Measurements from ENCODE around the gene ZBTB7C.

Gene ZBTB7C

GRCh38 chr18:48077291-48077690 lies 331.9 kb downstream of the ZBTB7C start:
- Histone ChIP-seq H3K36me3 (no peaks in the 10 kb centered on the region), H3K9me3 (no peaks in the 10 kb centered on the region), H3K27me3 (peaks cover 22% of the 10 kb centered on the region), H3K27ac (no peak overlapping the region), H3K4me3 (ENCODE audit: low read depth in 1 of 2, low read length in 1 of 2) (no peak overlapping the region), H3K4me1 (ENCODE audit: control insufficient read depth in 1 of 2, insufficient read depth in 1 of 2, low read depth in 1 of 2, low read length in 1 of 2) (no peaks in the 10 kb centered on the region)
- TF ChIP-seq CTCF (IDR thresholded peaks at IDR 0.05) = no peak

- no peak for TF ChIP-seq CTCF (IDR thresholded peaks at IDR 0.05)
- no peaks in the 10 kb centered on the region for H3K36me3 ChIP-seq
- H3K27ac ChIP-seq = no peak overlapping the region
Observed at GRCh38 chr18:48076461-48076860, 332.7 kb downstream of the ZBTB7C start.

GRCh38 chr18:48075707-48076093 lies 333.5 kb downstream of the ZBTB7C start:
- no peak overlapping the region for H3K4me3 ChIP-seq (ENCODE audit: low read depth in 1 of 2, low read length in 1 of 2)
- no peaks in the 10 kb centered on the region for H3K36me3 ChIP-seq
- no peak overlapping the region for H3K27ac ChIP-seq
- no peaks in the 10 kb centered on the region for H3K9me3 ChIP-seq
- H3K4me1 ChIP-seq (ENCODE audit: control insufficient read depth in 1 of 2, insufficient read depth in 1 of 2, low read depth in 1 of 2, low read length in 1 of 2) = no peaks in the 10 kb centered on the region
- no peak for TF ChIP-seq CTCF (IDR thresholded peaks at IDR 0.05)
- peaks cover 26% of the 10 kb centered on the region for H3K27me3 ChIP-seq

More at GRCh38 chr18:48076461-48076860, 332.7 kb downstream of the ZBTB7C start:
- Histone ChIP-seq H3K27me3 (peaks cover 26% of the 10 kb centered on the region), H3K4me3 (ENCODE audit: low read depth in 1 of 2, low read length in 1 of 2) (no peak overlapping the region), H3K9me3 (no peaks in the 10 kb centered on the region), H3K4me1 (ENCODE audit: control insufficient read depth in 1 of 2, insufficient read depth in 1 of 2, low read depth in 1 of 2, low read length in 1 of 2) (no peaks in the 10 kb centered on the region)

- Histone ChIP-seq H3K4me3 (ENCODE audit: low read depth in 1 of 2, low read length in 1 of 2) (no peak overlapping the region), H3K27me3 (peaks cover 26% of the 10 kb centered on the region), H3K36me3 (no peaks in the 10 kb centered on the region), H3K27ac (no peak overlapping the region), H3K9me3 (no peaks in the 10 kb centered on the region), H3K4me1 (ENCODE audit: control insufficient read depth in 1 of 2, insufficient read depth in 1 of 2, low read depth in 1 of 2, low read length in 1 of 2) (no peaks in the 10 kb centered on the region)
- TF ChIP-seq CTCF (IDR thresholded peaks at IDR 0.05) = no peak
Observed at GRCh38 chr18:48074929-48075706, 334.1 kb downstream of the ZBTB7C start.

GRCh38 chr18:48073211-48073930 lies 335.8 kb downstream of the ZBTB7C start:
- H3K9me3 ChIP-seq = no peaks in the 10 kb centered on the region
- TF ChIP-seq CTCF (IDR thresholded peaks at IDR 0.05) = no peak
- H3K4me1 ChIP-seq (ENCODE audit: control insufficient read depth in 1 of 2, insufficient read depth in 1 of 2, low read depth in 1 of 2, low read length in 1 of 2) = no peaks in the 10 kb centered on the region
- no peak overlapping the region for H3K27ac ChIP-seq
- H3K36me3 ChIP-seq = no peaks in the 10 kb centered on the region
- H3K4me3 ChIP-seq (ENCODE audit: low read depth in 1 of 2, low read length in 1 of 2) = no peak overlapping the region
- peaks cover 26% of the 10 kb centered on the region for H3K27me3 ChIP-seq

All from neutrophil (primary cell).